Measurements from ENCODE around the gene PUM2. TPM values are rescaled to one million over a fixed set of nuclear protein-coding genes. Genes with fewer than 3 reads are reported as not detected.

Gene PUM2
- polyA plus RNA-seq, 1 of the 3 experiments (the other 2 are of a cell fraction): 19.7 TPM

- TF ChIP-seq PBX3 (IDR thresholded peaks at IDR 0.05) (no peak), GATA2 (CRISPR knock-in tag; IDR thresholded peaks at IDR 0.05) (no peak), CHD2 (IDR thresholded peaks at IDR 0.05; ENCODE audit: low read length, partially characterized antibody) (peak; percentile 53), YY1 (IDR thresholded peaks at IDR 0.05; ENCODE audit: low read depth) (0 out of 2 replicates have a peak, but pooled peaks have one; percentile 40), ELF1 (IDR thresholded peaks at IDR 0.05) (no peak), EP300 (IDR thresholded peaks at IDR 0.05; ENCODE audit: borderline replicate concordance in 1 of 2, low read depth in 1 of 2, low read length in 1 of 2) (peak in 1 of 2 experiments; percentile 15; a peak in 1 of 4 replicates), MEF2A (IDR thresholded peaks at IDR 0.05; ENCODE audit: borderline replicate concordance, low read depth) (no peak), POLR2AphosphoS5 (IDR thresholded peaks at IDR 0.05; ENCODE audit: low read depth, low read length) (peak; percentile 43; the same call in 1 of the 2 replicates), GABPA (IDR thresholded peaks at IDR 0.05; ENCODE audit: low read depth) (0 out of 2 replicates have a peak, but pooled peaks have one; percentile 28), TAF1 (IDR thresholded peaks at IDR 0.05; ENCODE audit: borderline replicate concordance, low read depth, low read length) (peak; percentile 54; the same call in 1 of the 2 replicates), EZH2phosphoT487 (IDR thresholded peaks at IDR 0.05; ENCODE audit: borderline replicate concordance, low read depth) (no peak)
- TF ChIP-seq, protein P1, sequence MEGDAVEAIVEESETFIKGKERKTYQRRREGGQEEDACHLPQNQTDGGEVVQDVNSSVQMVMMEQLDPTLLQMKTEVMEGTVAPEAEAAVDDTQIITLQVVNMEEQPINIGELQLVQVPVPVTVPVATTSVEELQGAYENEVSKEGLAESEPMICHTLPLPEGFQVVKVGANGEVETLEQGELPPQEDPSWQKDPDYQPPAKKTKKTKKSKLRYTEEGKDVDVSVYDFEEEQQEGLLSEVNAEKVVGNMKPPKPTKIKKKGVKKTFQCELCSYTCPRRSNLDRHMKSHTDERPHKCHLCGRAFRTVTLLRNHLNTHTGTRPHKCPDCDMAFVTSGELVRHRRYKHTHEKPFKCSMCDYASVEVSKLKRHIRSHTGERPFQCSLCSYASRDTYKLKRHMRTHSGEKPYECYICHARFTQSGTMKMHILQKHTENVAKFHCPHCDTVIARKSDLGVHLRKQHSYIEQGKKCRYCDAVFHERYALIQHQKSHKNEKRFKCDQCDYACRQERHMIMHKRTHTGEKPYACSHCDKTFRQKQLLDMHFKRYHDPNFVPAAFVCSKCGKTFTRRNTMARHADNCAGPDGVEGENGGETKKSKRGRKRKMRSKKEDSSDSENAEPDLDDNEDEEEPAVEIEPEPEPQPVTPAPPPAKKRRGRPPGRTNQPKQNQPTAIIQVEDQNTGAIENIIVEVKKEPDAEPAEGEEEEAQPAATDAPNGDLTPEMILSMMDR (IDR thresholded peaks at IDR 0.05): no peak
- TF ChIP-seq, protein P2, sequence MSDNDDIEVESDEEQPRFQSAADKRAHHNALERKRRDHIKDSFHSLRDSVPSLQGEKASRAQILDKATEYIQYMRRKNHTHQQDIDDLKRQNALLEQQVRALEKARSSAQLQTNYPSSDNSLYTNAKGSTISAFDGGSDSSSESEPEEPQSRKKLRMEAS (IDR thresholded peaks at IDR 0.05; ENCODE audit: low read depth): peak; percentile 59
Measured at GRCh38 chr2:20350041-20350712, 467 bp downstream of the PUM2 start (continued).

DNA sequence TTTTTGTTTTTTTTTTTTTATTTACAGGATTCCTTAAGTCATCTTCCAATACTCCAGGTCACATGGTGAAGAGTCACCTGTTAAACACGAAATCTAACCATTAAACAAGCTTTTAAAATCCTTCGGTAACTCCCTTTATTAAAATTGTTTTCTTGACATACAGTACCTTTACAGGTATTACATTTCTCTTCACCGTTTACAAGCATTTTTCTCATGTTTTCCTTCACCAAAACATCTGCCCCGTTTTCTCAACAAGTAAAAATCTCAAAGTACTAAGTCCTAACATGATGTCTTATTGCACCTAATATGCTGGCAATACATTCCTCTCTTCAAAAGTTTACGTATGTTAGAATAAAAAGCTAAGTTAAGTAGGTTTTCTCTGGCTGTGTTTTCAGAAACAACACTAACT, 1.1 kb downstream of the PUM2 start:
- H3K79me2 ChIP-seq (ENCODE audit: insufficient read depth): peaks cover 59% of the 10 kb centered on the region
- H3K36me3 ChIP-seq (replicated peaks in 1 of 2; ENCODE audit: control insufficient read depth in 1 of 2, insufficient read depth in 2 of 2, low read length in 1 of 2): peaks cover 3 to 10% of the 10 kb centered on the region in 2 experiments
- TF ChIP-seq PBX3 (IDR thresholded peaks at IDR 0.05) (no peak), USF1 (IDR thresholded peaks at IDR 0.05; ENCODE audit: borderline replicate concordance, low read depth) (peak; percentile 34; the same call in 1 of the 2 replicates)
- TF ChIP-seq, protein P3, sequence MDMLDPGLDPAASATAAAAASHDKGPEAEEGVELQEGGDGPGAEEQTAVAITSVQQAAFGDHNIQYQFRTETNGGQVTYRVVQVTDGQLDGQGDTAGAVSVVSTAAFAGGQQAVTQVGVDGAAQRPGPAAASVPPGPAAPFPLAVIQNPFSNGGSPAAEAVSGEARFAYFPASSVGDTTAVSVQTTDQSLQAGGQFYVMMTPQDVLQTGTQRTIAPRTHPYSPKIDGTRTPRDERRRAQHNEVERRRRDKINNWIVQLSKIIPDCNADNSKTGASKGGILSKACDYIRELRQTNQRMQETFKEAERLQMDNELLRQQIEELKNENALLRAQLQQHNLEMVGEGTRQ (IDR thresholded peaks at IDR 0.05; ENCODE audit: borderline replicate concordance, low read depth, low read length): no peak
- ChIA-PET POLR2A (interaction anchor here (1.9 kb wide), 1 partner anchor 302 kb away, joined by 4 read pairs; the partner anchor contains the start of gene HS1BP3), CTCF (interaction anchor here (0.6 to 7.1 kb wide), 6 partner anchors 12 to 312 kb away, joined by 3 to 60 read pairs (median 6); no protein-coding TSS in a partner anchor)
- H3K4me1 ChIP-seq (ENCODE audit: control insufficient read depth in 1 of 2, insufficient read depth in 2 of 2, low read depth in 1 of 2, low read length in 1 of 2): peaks cover 11 to 48% of the 10 kb centered on the region in 2 experiments; a peak in 3 of 4 replicates
- H3F3A ChIP-seq (replicated peaks; ENCODE audit: insufficient read depth): peaks cover 24% of the 10 kb centered on the region
- H2AFZ ChIP-seq (ENCODE audit: low read depth): no peak overlapping the region
- peak overlapping the region; percentile 71 to 86 for H3K4me3 ChIP-seq (ENCODE audit: low read depth in 2 of 2, low read length in 1 of 2)
- peak overlapping the region; percentile 82 to 99 for H3K27ac ChIP-seq (ENCODE audit: low read depth in 2 of 2, low read length in 1 of 2)
- no peak for DNase-seq
- peaks cover 55% of the 10 kb centered on the region for H4K20me1 ChIP-seq (ENCODE audit: insufficient read depth)
- H3K9me2 ChIP-seq: no peaks in the 10 kb centered on the region
- 2% methylated on average over 5 of the region's 5 CpGs for WGBS (ENCODE audit: low lambda C conversion rate)
- peak overlapping the region; percentile 94 for H3K9ac ChIP-seq
- no peaks in the 10 kb centered on the region for H3K9me3 ChIP-seq
- H3K27me3 ChIP-seq (ENCODE audit: insufficient read depth): no peaks in the 10 kb centered on the region
- H3K4me2 ChIP-seq: peak overlapping the region; percentile 89

Measured in SK-N-SH (cell line).